Stimulated activated CD8-positive, alpha-beta memory T cell treated with anti-CD3 and anti-CD28 coated beads, Interleukin-12 subunit alpha, Interleukin-12 subunit beta, amount 100 ng/mL, for 1 hour (primary cell): ENCODE data around the gene C15orf62.

ENCODE experiments used
- DNase-seq: peaks from one replicate; pipeline ENCODE4 v3.0.0-alpha.2; 2020; ENCODE audit warnings: low read depth

The C15orf62 gene

DNA sequence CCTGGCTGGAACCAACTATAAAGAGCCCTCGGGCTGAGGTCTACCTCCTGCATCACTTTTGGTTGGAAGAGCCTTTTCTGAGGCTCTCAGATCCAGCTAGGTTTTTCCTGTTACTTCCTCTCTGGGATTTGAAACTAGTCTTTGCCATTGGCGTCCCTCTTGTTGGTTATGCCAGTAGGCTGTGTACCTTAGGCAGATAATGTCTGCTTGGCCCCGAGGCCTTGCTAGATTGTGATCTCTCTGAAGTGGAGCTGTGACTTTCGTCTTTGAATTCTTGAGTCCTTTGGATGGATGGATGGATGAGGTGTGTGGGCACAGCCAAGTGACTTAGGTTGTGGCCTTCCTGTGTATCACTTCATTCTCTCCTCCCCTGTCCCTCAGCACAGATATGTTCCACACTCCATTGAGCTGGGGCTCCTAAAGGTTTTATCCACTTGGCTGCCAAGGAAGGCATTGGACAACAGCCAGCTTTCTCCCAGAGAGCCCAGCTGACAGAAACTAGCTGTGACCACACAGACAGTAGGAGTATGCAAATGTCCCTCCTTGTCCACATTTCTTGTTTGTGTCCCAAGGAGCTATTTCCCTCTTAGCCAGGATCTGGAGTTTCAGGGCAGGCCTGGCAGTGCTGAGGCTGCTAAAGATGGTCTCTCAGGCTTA, 45.4 kb downstream of the C15orf62 start:
- DNase-seq = no peak

- DNase-seq = no peak
Observed at GRCh38 chr15:40819048-40819447, 49.3 kb downstream of the C15orf62 start.

GRCh38 chr15:40821195-40821594, 51.4 kb downstream of the C15orf62 start:
- no peak for DNase-seq
